Stimulated activated CD4-positive, alpha-beta T cell treated with anti-CD3 and anti-CD28 coated beads, Interleukin-12 subunit alpha, Interleukin-12 subunit beta, amount 100 ng/mL, for 24 hours (primary cell): Measurements from ENCODE around the gene ITPKB.

Experiments
- DNase-seq, 2 experiments: peaks; one replicate each; pipeline ENCODE4 v3.0.0-alpha.2; 2020; ENCODE audit warnings: low read depth in 2 of 2

Gene ITPKB

DNA sequence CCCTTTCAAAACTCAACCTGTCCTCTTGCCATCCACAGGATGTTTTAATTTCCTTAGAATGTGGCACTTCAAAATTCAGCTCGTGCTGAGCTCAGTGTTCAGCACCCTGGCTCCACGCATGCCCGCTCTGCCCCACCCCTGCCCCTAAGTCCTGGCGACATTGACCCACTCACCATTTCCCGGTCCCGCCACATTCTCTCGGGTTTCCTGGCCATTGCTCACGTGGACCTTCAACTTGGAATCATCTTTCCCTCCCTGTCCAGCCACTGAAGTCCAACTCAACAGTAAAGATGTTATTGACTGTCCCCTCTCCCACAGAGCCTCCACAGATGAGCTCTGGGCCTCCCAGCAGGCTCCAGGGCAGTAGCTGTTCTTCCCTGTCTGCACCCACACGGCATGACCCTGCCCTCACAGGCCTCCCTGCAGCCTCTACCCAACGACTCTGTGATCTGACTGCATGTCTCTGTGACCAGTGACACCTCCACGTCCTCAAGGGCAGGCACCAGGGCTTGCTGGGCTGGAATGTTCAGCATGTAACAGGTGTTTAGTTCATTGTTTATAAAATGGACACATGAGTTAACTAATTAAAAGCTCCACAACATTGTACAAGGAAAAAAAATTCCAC lies 53.8 kb downstream of the ITPKB start:
- DNase-seq: no peak

DNA sequence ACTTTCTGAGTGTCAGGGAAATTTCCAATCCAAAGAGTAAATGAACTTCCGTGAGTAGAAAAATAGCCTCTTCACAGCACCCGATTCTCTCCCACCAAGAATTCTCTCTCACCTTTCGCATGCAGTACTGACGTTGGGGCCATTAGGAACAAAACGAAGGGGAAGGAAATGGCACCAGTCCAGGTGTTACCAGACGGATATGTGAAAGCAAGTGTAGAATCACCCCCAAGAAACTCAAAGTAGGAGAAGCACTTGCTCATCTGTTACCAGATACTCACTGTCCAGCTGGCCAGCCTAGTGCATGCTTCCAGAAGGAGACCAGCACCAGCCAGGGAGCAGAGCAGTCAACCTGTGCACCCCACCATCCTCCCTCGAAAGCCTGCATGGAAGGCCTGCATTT lies 55.1 kb downstream of the ITPKB start:
- no peak for DNase-seq

DNA sequence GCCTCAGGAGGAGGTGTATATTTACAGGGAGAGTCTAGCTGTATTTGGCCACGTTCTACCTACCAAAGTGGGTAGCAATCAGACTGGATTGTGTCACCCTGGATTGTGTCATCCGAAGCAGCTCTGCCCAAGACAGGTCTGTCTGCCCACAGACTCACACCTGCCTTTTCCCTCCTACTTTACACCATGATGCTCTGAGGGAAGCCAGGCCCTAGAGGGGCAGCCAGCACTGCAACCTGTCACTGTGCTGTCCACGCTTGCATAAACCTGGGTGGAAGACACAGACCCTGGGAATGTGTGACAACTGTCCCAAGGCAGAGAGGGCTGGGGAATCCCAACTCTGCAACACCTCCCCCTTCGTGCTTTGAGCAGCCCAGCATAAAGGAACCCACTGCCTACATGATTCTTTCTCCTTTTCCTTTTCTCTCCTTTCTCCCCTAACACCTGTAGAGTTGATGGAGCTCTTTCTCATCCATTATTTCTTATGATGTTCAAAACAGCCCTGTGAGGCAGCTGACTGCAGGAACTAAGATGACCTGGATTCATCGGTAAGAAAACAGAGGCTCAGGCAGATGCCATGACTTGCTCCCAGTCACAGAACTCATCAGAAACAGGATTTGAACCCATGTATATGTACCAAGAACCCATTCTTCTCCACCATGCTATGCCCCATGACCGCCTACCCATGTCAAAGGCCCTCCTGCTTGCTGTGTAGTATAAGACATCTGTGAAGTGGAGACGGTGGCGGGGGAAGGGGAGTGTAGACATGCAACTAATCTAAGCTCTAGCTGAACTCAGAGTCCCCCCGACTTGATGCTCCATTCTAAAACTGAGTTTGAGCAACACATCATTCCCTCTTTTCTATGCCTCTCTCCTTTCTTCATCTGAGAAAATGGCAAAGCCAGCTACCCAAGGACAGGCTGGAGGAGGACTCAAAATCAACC lies 55.9 kb downstream of the ITPKB start:
- DNase-seq: no peak

DNA sequence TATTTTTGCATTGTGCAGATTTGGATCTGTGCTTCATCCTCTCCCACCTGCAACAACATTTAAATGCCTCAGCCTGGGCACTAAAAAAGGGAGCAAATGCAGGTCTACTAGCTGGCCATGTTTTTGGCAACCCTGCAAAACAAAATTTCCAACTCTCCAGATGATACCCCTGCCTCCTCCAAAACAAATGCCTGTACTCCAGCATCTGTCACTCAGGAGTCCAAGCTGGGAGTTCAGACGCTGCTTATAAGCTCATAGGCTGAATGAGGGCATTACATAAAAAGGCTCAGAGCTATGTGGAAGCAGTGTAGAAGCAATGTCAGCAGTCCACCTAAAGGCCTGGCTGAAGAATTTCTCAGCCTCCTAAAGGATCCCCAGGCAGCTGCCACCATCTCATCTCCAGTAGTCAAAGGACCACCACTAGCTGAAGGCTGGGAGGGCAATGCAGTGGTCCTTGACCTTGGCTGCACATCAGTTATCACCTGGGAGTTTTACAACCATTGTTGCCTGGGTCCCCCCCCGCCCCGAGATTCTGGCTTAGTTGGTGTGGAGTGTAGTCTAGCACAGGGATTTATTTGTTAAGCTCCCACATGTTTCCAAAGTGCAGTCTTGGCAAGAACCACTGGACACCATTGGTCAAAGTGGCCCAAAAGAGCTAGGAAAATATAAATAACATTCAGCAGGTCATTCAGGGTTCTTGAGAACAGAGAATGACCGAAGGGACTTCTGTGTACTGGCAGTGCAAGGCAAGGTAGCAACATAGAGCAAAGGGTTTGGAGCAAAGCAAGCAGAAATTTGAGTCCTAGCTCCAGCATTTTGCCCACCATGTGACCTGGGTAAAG lies 57.2 kb downstream of the ITPKB start:
- no peak for DNase-seq

DNA sequence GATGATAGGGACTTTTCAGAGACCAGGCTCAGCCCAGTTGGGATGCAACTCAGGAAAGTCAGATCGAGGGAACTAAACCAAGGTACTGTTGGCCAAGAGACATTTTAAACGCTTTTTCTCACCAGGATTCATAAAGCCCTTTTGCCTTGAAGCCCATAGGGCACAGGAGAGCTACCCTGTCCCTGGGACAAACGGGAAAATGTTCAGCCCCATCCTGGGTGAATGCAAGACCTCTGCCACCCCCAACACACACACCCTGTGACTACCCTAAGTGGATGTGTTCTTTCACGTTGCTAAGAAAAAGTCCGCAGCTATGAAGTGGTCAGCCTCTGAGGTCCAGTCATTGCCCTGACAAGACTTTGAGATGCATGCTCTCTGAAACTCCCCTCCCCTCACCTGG lies 58.4 kb downstream of the ITPKB start:
- no peak for DNase-seq

DNA sequence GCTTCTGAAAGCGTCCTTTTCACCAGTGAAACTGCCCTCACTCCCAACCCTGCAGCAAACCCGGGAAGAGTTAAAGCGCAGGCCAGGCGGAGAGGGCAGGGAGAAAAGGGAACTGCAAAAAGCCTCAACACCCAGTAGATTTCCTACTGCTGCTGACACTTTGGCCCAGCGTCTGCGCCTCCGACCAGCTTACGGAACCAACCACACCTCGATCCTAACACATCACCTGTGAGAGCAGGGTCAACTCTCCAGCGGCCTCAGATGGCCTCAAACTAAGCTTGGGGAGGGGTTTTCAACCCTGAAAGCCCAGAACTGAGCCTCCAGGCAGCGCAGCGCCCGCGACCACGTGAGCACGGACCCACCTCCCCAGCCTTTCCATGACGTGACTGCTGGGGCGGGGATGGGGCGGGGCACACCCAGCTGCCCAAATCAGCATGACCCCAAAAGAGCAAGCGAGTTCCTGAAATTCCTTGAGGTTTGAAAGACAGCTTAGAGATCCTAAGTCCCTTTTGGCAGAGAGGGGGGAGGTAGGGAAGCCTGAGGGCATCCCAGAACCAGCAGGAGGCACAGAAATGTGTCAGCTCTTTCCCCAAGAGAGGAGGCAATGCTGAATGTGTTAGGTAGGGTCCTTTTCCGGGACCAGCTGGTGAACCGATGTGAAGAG lies 59.1 kb downstream of the ITPKB start:
- DNase-seq: peak; percentile 62 to 80

DNA sequence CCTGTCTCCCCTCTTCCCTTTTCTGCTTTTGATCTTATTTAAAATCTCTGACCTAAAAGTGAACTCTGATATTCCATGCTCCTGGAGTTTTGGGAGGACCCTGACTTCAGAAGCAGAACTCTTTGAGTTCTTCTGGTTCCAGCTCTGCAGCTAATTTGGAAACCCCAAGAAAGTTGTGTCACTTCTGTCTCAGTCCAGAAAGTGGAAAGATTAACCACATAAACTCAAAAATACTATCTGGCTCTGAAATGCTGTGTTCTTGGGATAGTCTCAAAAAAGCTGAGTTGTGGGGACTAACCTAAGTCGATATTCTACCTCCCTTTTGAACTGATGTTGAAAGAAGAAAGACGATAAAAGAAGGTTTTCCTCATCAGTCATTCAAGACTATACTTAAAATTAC lies 59.8 kb downstream of the ITPKB start:
- no peak for DNase-seq

DNA sequence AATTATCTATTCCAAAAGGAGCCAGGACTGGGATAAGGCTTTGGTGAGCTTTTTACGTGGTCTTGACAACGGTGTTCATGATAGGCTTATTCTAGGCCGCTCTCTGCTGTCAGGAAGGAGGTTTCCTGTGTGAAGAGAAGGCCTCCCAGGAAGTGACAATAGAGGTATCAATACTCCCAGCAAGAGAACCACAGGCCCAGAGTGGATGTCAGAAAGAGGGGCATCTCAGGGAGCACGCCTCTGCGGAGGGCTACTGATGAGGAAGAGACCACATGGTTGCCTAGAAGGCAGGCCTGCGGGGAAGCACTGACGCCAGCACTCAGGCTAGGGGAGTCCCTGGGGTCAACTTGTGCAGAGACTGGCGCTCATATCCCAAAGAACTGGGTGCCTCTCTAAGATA lies 60.4 kb downstream of the ITPKB start:
- no peak for DNase-seq

DNA sequence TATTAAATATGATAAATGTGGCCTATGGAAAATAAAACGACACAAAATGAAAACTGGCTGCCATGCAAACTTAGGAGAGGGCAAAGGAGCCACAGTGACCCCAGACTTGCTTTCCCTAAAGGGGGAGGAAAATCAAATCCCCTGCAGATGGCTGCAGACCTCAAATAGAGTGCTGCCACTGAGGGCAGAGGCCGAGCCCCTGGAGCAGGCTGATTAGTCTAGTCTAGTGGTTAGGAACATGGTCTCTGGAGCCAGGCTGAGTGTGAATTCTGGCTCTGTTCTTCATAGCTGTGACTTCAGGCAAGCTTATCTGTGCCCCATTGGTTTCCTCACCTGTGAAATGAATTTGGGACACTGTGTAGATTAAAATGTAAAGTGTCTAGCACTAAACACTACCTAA lies 60.8 kb downstream of the ITPKB start:
- DNase-seq: no peak

DNA sequence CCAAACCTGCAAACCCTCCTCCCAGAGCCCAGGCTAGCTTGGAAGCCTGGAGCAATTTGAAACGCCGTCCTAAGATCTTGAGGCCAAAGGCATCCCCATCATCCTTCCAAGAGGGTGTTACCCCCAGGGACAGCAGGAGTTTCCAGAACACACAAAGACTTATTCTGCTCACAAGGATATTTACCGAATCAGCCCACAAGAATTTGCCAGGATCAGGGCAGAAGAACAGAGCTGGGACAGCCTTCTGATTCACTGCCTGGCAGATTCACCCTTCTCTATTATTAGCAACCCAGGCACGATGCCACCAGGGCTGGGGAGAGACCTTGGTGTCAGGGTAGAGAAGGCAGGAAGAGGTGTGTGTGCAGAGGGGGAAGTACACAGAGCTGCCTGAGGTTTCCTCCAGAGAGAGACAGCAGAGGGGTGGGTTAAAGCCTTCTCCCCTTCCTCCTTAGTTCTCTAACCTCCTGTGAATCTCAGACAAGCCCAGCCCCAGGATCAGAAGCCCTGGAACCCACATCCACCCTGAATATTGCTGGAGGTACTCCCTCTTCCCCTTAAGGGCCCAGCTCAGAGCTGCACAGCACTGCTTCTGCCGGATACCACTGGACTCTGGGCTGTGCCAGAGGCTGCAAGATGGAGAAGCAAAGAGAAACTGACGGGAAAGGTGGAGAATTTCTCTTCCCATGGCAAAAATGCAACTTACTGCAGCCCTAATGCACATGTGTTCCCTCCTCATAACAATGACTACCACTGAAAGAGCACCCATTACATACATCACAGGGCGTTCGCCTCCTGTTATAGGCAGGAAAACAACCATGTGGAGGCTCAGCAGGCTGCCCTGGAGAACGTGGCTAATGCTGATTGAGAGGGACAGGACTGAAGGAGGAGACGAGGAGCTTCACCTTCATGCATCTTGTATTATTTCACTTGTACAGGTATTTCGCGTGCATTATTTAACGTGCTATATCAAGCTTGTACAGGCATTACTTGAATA lies 61.8 kb downstream of the ITPKB start:
- DNase-seq: peak; percentile 50 to 53

DNA sequence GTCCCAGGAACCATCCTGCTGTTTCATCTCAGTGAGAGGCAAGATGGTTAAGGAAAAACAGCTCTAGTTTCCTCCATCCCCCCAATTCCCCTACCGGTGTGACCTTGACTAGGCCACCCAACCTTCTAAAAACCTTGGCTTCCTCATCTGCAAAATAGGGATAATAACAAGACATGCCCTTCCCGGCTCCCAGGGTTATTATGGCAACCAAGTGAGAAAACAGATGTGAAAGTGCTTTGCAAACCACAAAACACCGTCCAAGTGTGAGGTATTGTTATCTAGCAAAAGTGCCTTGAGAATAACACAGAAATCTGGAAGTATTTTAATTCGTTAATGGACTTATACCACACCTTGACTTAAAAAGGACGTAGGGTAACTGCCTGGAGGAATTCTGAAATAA lies 62.7 kb downstream of the ITPKB start:
- no peak for DNase-seq

DNA sequence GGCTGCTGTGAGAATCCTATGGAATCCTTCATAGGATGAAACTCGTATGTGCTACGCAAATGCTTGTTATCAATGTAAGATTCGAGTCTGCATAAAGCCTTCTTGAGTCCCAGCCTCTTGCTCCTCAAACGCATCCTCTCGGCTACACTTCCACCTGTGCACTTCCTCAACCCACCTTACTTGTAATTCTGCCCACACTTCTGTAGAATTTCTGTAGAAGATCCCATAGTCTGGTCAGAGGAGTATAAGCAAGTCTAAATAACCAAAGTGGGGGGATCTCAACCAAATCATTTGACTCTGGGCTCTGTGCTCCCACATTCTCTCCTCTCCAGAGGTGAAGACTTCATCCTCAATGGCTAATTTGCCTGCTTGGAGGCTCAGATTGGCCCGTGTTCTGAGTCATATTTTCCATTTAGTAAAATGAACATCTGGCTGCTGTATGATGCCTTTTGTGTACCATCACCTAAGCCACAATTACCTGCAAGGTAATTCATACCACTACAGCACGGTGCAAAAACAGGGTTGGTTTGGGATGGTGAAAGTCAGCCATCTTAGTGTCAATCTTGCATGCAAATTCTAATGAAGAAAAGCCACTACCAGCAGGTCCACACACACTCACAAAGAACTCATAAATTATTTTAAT lies 63.2 kb downstream of the ITPKB start:
- no peak for DNase-seq

DNA sequence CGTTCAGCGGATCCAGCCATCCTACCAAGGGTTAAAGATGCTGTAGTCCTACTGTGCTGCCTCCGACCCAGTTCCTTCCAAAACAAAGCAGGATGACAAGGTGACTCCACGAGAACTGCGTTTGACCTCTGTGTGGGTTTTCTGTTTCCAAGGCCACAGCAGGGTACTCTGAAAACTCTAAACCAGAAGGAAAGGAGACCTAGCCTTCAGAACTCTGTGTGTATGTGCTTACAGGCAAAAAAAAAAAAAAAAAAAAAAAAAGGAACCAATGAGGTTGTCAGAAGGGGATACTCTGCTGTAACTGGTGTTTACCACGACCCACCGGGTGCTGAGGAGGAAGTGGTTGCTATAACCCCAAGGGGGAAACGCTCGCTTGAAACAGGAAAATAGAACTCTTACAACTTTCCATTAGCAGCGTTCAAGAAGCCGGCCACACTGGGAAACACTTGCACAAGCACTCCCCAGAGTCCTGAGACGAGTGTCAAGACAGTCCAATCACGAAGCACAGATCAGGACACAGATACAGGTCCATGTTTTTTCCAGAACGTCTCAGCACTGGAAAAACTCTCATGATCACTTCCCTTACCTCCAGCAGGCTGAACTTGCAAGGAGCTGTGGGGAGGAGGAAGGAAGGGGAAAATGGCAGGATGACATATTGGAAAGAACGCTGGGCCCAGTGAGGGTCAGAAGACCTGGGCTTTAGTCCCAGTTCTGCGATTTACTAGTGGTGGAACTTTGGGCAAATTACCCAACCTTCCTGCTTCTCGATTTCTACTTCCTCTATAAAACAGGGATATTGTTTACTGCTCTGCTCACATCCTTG lies 64.0 kb downstream of the ITPKB start:
- no peak for DNase-seq

DNA sequence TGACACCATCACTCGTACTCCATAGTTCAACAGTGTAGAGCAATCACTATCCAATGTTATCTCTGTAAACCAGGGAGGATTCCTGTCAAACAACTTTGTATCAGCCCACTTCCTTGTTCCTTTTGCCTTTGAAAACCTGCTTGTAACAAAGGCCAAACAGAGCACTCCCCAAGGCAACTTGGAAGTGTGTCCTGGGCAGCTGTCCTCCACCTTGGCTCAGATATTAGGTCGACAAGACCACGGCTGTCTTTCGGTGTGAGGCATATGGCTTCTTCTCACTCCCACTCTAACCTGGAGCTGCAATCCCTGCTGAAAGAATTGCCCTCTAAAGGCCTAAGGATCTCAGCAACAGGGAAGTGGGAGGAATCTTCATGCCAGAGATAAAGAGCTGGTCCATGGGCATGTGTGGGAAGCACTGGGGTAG lies 66.7 kb downstream of the ITPKB start:
- DNase-seq: no peak

DNA sequence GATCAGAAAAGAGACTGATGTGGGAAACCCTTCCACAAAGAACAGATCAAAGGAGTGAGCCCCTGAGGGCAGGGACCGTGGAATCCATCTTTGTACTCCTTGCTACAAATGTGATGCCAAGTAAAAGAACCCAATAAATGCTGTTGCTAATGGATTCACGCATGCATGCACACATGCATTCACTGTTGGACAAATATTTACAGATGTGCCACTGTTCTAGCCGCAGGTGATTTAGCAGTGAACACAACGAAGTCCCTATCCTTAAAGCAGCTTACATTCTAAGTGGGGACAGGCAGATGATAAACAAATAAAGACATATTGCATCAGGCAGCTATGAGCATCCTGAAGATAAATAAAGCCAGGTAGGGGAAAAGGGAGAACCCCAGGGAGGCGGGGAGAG lies 67.8 kb downstream of the ITPKB start:
- DNase-seq: no peak

DNA sequence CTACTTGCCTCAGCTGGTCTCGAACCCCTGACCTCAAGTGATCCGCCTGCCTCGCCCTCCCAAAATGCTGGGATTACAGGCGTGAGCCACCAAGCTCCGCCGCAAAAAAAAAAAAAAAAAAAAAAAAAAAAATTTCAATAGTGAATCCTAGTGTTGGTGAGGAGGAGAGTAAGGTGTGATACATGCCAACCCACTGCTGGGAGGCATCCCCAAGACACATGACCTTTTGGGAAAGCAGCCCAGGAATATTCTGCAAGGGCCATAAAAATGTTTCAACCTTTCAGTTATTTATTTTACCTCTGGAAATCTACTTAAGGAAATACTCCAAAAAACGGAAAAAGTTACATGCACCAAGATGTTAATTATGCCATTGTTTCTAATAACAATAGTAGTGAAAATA lies 69.0 kb downstream of the ITPKB start:
- DNase-seq: no peak

DNA sequence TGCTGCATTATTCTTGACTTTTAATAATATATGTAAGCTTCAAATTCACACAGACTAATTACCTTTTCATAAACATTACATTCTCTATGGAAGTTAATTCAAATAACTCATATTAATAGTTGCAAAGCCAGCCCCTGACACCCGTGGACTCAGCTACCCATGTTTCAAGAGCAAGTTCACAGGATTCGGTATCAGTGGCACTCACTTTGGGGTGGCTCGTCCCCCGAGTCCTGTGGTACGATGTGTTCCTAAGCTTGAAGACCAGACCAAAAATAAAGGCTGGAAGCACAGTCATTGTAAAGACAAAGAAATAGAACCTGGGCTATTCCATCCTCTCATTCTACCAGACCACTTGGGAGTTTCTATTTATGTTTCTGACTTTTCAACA lies 70.9 kb downstream of the ITPKB start:
- DNase-seq: no peak

DNA sequence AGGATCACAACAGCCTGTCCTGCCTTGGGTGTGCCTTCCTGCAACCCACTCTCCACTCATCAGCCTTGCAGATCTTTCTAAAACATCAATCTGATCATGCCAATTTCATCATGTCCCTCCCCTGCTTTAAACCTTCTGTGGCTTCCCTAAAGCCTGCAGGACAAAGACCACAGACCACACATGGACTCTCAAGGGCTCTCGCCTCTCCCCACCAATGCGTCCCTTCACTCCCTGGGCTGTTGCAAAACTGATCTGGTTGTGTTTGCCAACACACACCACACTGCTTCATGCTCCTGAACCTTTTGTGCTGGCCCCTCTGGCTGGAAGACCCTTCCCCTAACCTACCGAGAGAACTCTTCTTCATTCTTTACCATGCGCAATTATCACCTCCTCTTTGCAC lies 72.4 kb downstream of the ITPKB start:
- no peak for DNase-seq

DNA sequence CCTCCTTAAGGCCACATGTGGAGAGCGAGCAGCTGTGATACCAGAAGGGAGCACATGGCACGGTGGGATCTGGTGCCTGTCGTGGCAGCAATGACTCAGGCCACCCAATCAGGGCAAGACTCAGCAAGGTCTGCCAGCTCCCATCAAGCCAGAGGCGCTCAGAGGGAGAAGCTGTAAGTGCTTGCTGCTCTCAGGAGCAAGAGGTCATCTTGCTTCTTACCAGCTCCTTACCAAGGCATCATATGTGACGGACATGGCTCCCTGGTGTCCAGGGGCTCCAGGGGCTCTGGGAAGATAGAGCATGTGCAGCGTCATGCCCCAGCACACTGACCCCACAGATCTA lies 72.9 kb downstream of the ITPKB start:
- DNase-seq: no peak
